Brain microvascular endothelial cell (primary cell): ENCODE data around the gene CYB5D1.
A peak's percentile ranks its signal among the peaks of the same experiment; 100 is the strongest.

Source experiments
- DNase-seq: peaks from one replicate; pipeline ENCODE4 v3.0.0-alpha.2; 2020
- H3K27ac ChIP-seq: fragments of 250-450 bp; sonication (Bioruptor Pico); 2 replicates; pipeline ENCODE4 v1.5.1; 2020; ENCODE audit warnings: mild to moderate bottlenecking, moderate library complexity
- H3K27me3 ChIP-seq: fragments of 250-450 bp; sonication (Bioruptor Pico); replicated peaks from 2 replicates; pipeline ENCODE4 v1.5.1; 2020; ENCODE audit warnings: mild to moderate bottlenecking
- H3K36me3 ChIP-seq: fragments of 250-450 bp; sonication (Bioruptor Pico); replicated peaks from 2 replicates; pipeline ENCODE4 v1.5.1; 2020; ENCODE audit warnings: mild to moderate bottlenecking
- H3K4me3 ChIP-seq: 2 replicates; pipeline ENCODE4 v1.5.1; 2011; ENCODE audit warnings: low read depth, mild to moderate bottlenecking, control low read depth, low read length, moderate library complexity
- in situ Hi-C: cut with HindIII; loops from 2 replicates; pipeline ENCODE4 v1.10.0; 2017; ENCODE audit warnings: low sequenced_read_pairs, low pct_ligation_motif_present
- TF ChIP-seq, protein P1 (sequence below): IDR thresholded peaks from 2 replicates; pipeline ENCODE4 v1.5.1; 2011; ENCODE audit warnings: low read depth, mild to moderate bottlenecking, moderate library complexity, low read length, control low read depth, inconsistent platforms; ENCODE audit errors: missing control alignments

Gene CYB5D1

DNA sequence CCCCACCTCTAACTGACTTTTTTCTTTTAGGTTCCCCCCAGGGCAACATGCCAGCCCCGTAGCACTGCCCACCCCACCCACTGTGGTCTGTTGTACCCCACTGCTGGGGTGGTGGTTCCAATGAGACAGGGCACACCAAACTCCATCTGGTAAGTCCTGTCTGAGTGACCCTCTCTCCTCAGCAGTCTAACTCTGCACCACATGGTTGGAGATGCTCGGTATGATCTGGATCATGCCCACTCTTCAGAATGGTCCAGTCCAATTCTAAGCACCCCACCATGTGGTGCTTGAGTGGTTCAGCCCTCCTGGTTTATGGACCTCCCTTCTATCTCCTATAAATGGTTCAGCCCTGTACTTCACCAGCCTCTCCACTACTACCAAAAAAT lies 17.9 kb upstream of the CYB5D1 start:
- DNase-seq: no peak
- H3K27me3 ChIP-seq: no peaks in the 10 kb centered on the region
- peaks cover 3% of the 10 kb centered on the region for H3K36me3 ChIP-seq
- H3K4me3 ChIP-seq: no peak overlapping the region
- in situ Hi-C loops: no loop called here
- TF ChIP-seq, protein P1, sequence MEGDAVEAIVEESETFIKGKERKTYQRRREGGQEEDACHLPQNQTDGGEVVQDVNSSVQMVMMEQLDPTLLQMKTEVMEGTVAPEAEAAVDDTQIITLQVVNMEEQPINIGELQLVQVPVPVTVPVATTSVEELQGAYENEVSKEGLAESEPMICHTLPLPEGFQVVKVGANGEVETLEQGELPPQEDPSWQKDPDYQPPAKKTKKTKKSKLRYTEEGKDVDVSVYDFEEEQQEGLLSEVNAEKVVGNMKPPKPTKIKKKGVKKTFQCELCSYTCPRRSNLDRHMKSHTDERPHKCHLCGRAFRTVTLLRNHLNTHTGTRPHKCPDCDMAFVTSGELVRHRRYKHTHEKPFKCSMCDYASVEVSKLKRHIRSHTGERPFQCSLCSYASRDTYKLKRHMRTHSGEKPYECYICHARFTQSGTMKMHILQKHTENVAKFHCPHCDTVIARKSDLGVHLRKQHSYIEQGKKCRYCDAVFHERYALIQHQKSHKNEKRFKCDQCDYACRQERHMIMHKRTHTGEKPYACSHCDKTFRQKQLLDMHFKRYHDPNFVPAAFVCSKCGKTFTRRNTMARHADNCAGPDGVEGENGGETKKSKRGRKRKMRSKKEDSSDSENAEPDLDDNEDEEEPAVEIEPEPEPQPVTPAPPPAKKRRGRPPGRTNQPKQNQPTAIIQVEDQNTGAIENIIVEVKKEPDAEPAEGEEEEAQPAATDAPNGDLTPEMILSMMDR: no peak
- H3K27ac ChIP-seq: no peak overlapping the region

DNA sequence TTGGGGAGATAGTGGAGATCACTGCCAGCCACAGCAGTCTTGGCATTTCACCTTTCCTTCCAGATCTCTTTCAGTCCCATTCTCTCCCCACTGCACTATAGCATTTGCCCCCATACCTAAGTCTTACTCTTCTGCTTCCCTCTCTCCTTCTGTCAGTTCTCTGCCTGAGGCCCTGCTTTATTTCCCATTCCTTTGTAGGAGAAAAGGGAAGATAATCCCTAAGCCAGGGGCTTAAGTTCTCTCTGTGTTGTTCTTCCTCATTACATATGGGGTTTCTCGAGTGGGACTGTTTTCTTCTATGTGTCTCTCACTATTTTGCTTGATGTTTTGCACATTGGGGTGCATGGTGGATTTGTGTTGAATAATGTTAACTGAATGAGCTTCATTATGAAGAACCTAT lies 17.4 kb upstream of the CYB5D1 start:
- in situ Hi-C loops: no loop called here
- Histone ChIP-seq H3K27ac (no peak overlapping the region), H3K27me3 (no peaks in the 10 kb centered on the region), H3K4me3 (no peak overlapping the region), H3K36me3 (peaks cover 3% of the 10 kb centered on the region)
- TF ChIP-seq, protein P1: no peak
- no peak for DNase-seq

- TF ChIP-seq, protein P1: no peak
- Histone ChIP-seq H3K27ac (peak overlapping the region; percentile 99), H3K27me3 (no peaks in the 10 kb centered on the region), H3K36me3 (peaks cover 3% of the 10 kb centered on the region), H3K4me3 (no peak overlapping the region)
- DNase-seq: no peak
- in situ Hi-C loops: no loop called here
Measured at GRCh38 chr17:7840875-7841274, 16.9 kb upstream of the CYB5D1 start.

GRCh38 chr17:7841396-7841914 lies 16.3 kb upstream of the CYB5D1 start:
- H3K36me3 ChIP-seq: peaks cover 3% of the 10 kb centered on the region
- TF ChIP-seq, protein P1: no peak
- DNase-seq: peak; percentile 94

GRCh38 chr17:7841915-7842379 lies 15.9 kb upstream of the CYB5D1 start:
- in situ Hi-C loops: no loop called here

More at GRCh38 chr17:7841396-7841914, 16.3 kb upstream of the CYB5D1 start:
- in situ Hi-C loops: no loop called here
- Histone ChIP-seq H3K27me3 (no peaks in the 10 kb centered on the region), H3K27ac (peak overlapping the region; percentile 99), H3K4me3 (peak overlapping the region; percentile 78)

More at GRCh38 chr17:7841915-7842379, 15.9 kb upstream of the CYB5D1 start:
- H3K27ac ChIP-seq: peak overlapping the region; percentile 99
- peaks cover 3% of the 10 kb centered on the region for H3K36me3 ChIP-seq
- TF ChIP-seq, protein P1: no peak
- H3K4me3 ChIP-seq: peak overlapping the region; percentile 78
- DNase-seq: peak; percentile 87
- no peaks in the 10 kb centered on the region for H3K27me3 ChIP-seq
